Progenitor cell of endocrine pancreas (in vitro differentiated cells): ENCODE data around the gene LRSAM1. TPM values are rescaled to one million over a fixed set of nuclear protein-coding genes. Genes with fewer than 3 reads are reported as not detected.

ENCODE experiments used
- DNase-seq: peaks from one replicate; pipeline ENCODE4 v3.0.0; 2021; ENCODE audit warnings: low spot score; ENCODE audit not compliant: unreplicated experiment
- H3K27ac Mint-ChIP-seq: 2 replicates; pipeline ENCODE4 v1.8.0; 2021; ENCODE audit warnings: mild to moderate bottlenecking, moderate library complexity, mixed read lengths
- H3K27me3 Mint-ChIP-seq: 2 replicates; pipeline ENCODE4 v1.8.0; 2021; ENCODE audit warnings: mixed read lengths
- H3K36me3 Mint-ChIP-seq: 2 replicates; pipeline ENCODE4 v1.8.0; 2022; ENCODE audit warnings: mixed read lengths; ENCODE audit not compliant: insufficient read depth
- H3K4me1 Mint-ChIP-seq: 2 replicates; pipeline ENCODE4 v1.8.0; 2021; ENCODE audit warnings: low read depth, mixed read lengths
- H3K4me3 Mint-ChIP-seq: 2 replicates; pipeline ENCODE4 v1.8.0; 2021; ENCODE audit warnings: low read depth, mild to moderate bottlenecking, moderate library complexity, mixed read lengths
- H3K9me3 Mint-ChIP-seq: 2 replicates; pipeline ENCODE4 v1.8.0; 2021; ENCODE audit warnings: low read depth, mixed read lengths
- total RNA-seq: library from RNA; stranded (reverse); gene quantifications from 2 replicates; pipeline ENCODE4 v1.2.1, GENCODE V29; 2021
- TF ChIP-seq, protein P1 (sequence below): fragments of 200-600 bp; sonication (generic); IDR thresholded peaks from one replicate; pipeline ENCODE4 v1.5.0; 2021; ENCODE audit warnings: antibody characterized with exemption, mild to moderate bottlenecking; ENCODE audit not compliant: unreplicated experiment

Gene LRSAM1
- total RNA-seq, 1 donor from 2014 or later = 28.5 TPM

- Mint-ChIP-seq H3K27ac (no peak overlapping the region), H3K4me1 (no peaks in the 10 kb centered on the region), H3K9me3 (no peaks in the 10 kb centered on the region), H3K4me3 (no peak overlapping the region), H3K36me3 (peaks cover 22% of the 10 kb centered on the region), H3K27me3 (no peaks in the 10 kb centered on the region)
- DNase-seq = no peak
- TF ChIP-seq, protein P1, sequence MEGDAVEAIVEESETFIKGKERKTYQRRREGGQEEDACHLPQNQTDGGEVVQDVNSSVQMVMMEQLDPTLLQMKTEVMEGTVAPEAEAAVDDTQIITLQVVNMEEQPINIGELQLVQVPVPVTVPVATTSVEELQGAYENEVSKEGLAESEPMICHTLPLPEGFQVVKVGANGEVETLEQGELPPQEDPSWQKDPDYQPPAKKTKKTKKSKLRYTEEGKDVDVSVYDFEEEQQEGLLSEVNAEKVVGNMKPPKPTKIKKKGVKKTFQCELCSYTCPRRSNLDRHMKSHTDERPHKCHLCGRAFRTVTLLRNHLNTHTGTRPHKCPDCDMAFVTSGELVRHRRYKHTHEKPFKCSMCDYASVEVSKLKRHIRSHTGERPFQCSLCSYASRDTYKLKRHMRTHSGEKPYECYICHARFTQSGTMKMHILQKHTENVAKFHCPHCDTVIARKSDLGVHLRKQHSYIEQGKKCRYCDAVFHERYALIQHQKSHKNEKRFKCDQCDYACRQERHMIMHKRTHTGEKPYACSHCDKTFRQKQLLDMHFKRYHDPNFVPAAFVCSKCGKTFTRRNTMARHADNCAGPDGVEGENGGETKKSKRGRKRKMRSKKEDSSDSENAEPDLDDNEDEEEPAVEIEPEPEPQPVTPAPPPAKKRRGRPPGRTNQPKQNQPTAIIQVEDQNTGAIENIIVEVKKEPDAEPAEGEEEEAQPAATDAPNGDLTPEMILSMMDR = no peak
These were observed 22.6 kb downstream of the LRSAM1 start for GRCh38 chr9:127473932-127474331.

DNA sequence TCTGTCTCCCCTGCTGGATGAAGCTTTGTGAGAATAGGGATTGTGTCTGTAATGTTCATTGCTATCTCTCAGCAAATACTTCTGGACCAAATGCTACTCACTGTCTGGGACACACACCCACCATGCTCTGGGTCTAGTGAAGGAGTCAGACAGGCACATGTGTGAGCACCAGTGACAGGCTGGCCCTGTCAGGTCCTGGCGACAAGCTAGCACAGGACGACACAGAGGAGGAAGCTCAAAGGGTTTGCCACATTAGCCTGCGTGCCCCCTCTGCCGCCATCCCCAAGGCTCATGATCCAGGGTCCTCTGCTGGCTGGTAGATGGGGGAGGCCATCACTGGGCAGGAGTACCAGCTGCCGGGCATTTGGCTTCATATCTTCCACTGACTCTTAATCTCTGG, 23.3 kb downstream of the LRSAM1 start:
- no peak overlapping the region for H3K4me3 Mint-ChIP-seq
- no peak overlapping the region for H3K27ac Mint-ChIP-seq
- no peaks in the 10 kb centered on the region for H3K9me3 Mint-ChIP-seq
- no peaks in the 10 kb centered on the region for H3K4me1 Mint-ChIP-seq
- H3K27me3 Mint-ChIP-seq = no peaks in the 10 kb centered on the region
- no peak for DNase-seq
- H3K36me3 Mint-ChIP-seq = peaks cover 23% of the 10 kb centered on the region
- TF ChIP-seq, protein P1 = no peak

GRCh38 chr9:127479507-127480081, 28.3 kb downstream of the LRSAM1 start:
- no peaks in the 10 kb centered on the region for H3K4me1 Mint-ChIP-seq
- TF ChIP-seq, protein P1 = no peak

DNA sequence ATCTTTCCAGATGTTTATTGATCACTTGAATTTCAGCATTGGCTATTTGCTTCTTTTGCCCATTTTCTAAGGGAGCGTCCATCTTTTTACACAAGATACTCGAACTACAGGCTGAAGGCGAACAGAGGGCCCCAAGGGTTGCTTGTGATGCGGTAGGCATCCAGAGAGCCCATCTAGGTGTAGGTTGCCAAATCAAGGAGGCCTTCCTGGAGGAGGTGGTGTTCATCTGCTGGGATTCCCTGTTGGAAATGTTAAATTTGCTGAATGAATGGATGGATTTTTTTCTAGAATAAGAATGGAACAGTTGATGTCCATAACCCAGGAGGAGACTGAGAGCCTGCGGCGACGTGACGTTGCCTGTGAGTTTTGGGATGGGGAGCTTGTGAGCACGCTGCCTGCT, 31.4 kb downstream of the LRSAM1 start:
- no peak for DNase-seq
- Mint-ChIP-seq H3K27ac (no peak overlapping the region), H3K4me1 (no peaks in the 10 kb centered on the region), H3K27me3 (no peaks in the 10 kb centered on the region), H3K36me3 (peaks cover 14% of the 10 kb centered on the region), H3K4me3 (no peak overlapping the region), H3K9me3 (no peaks in the 10 kb centered on the region)
- TF ChIP-seq, protein P1 = no peak

More at GRCh38 chr9:127479507-127480081, 28.3 kb downstream of the LRSAM1 start:
- Mint-ChIP-seq H3K9me3 (no peaks in the 10 kb centered on the region), H3K4me3 (no peak overlapping the region), H3K27ac (no peak overlapping the region), H3K36me3 (peaks cover 14% of the 10 kb centered on the region), H3K27me3 (no peaks in the 10 kb centered on the region)
- DNase-seq = no peak

GRCh38 chr9:127485995-127486394, 34.7 kb downstream of the LRSAM1 start:
- TF ChIP-seq, protein P1 = no peak
- Mint-ChIP-seq H3K27ac (no peak overlapping the region), H3K4me3 (no peak overlapping the region), H3K27me3 (no peaks in the 10 kb centered on the region), H3K9me3 (no peaks in the 10 kb centered on the region), H3K4me1 (no peaks in the 10 kb centered on the region), H3K36me3 (peaks cover 13% of the 10 kb centered on the region)
- no peak for DNase-seq
